ENCODE data around the gene CHRDL1.

Gene CHRDL1

DNA sequence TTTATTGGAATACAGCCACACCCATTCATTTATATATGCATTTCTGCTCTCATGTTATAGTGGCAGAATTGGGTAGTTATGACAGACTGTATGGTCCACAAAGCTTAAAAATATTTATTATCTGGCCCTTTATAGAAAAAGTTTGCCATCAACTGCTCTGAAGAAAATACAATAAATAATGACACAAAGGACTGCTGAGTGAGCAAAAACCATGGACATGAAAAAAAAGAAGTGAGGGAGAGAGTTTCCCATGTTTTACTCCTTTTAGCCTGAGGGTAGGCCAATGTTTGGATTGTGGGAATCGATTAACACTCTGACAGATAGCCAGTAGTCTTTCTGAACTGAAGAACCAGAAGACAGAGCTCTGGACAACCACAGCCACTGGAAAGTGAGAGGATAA, 149.2 kb downstream of the CHRDL1 start:
- no peak for TF ChIP-seq CTCF (IDR thresholded peaks at IDR 0.05; ENCODE audit: low read depth, low read length, missing control alignments)
- no peak overlapping the region for H3K4me3 ChIP-seq (ENCODE audit: low read depth, low read length)

More for the DNA sequence above, 149.2 kb downstream of the CHRDL1 start:
- no peak for DNase-seq (ENCODE audit: low read depth)

Data from GM12864 (cell line).